Stimulated activated CD4-positive, alpha-beta T cell treated with anti-CD3 and anti-CD28 coated beads, TNF-alpha, amount 100 ng/mL, for 24 hours (primary cell): Measurements from ENCODE around the gene SRGAP3.

Experiments
- DNase-seq, 3 experiments: peaks; one replicate each; pipeline ENCODE4 v3.0.0-alpha.2; 2020; ENCODE audit warnings: low read depth in 3 of 3

SRGAP3 gene

DNA sequence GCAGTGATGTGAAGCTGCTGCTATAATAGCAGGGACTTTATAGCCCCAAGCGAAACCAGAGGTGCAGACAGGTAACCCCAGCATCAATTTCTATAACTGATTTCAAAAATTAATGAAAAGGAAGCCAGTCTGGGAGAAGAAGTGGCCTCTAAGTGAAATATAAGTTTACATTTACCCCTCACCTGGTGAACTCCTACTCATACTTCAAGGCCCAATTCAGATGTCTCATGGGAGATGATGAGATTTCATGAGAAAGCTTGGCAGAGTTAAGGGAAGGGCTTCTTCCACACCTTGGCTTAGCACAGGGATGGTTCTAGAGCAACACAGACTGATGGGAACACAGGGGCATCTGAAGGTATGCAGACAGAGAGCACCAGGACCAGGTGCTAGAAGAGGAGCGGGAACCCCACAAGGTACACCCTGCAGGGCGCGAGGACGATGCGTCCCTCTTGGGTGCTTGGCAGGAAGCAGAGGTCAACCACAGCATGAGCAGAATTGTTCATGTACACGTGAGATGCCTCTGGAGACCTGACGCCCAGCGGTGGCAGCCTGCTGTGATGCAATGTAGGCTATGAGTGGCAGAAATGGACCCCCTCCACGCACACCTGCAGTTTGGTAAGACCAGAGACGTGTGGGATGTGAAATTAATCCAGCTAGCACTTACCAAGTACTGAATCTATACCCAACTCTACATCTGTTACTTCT is 102.9 kb downstream of the SRGAP3 start:
- DNase-seq = no peak

DNA sequence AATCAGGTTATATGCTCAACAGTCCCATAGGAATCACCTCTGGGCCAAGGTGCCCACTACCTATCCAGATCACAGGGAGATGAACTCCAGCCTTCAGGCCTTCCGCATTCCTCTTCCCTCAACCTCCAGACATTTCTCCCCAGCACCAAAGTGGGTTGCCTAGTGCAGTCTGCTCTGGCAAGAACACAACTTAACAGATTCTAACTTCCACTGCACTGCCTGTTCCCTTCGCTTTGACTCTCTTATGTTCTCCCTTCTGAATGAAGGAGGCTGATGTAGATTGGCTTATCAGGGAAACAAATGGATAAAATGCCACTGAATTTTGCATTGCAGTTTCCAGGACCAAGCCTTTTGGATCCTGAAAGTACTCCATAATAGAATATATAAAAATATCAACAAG is 106.3 kb downstream of the SRGAP3 start:
- DNase-seq = no peak

DNA sequence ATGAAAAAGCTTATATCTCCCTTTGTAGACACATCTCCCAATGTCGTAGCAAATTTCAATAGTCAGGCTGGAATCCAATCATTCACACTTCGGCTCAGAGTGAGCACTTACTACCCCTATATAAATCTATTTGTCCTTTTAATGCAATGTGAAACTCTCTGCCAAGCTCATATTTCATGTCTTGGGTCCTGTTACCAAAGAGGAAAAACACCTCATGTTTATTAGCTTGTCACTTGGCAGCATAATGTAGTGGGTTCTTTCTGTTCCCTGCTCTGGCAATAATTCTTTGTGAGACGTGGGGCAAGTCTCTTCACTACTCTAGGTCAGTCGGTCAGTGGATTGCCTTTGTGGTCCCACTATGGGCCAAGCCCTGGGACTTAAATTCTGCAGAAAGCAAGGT is 107.1 kb downstream of the SRGAP3 start:
- no peak for DNase-seq

DNA sequence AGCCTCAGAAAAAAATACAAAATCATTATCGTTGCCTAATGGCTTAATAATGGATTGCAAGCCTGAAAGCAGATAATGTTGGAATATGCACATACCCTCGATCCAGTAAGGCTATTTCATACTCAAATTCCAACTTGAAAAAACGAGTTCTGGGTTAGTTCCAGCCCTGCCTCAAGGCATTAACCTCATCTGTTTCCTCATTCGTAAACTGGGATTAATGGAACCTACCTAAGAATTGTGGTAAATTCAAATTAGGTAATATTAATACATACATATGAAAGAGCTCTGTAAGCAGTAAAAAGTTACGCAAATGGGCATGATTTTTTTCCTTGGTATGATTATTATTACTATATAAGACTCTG is 107.5 kb downstream of the SRGAP3 start:
- no peak for DNase-seq

DNA sequence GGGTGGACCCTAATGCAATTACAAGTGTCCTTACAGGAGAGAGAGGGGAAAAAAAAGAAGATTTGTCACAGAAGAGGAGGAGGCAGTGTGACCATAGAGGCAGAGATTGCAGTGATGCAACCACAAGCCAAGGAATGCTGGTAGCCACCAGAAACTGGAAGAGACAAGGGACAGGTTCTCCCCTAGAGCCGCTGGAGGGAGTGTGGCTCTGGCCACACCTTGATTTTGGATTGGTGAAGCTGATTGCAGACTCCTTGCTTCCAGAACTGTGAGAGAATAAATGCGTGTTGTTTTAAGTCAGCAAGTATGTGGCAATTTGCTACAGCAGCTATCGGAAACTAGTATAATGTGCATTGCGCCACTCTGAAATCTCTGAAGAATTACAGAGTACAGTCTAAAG is 110.1 kb downstream of the SRGAP3 start:
- DNase-seq = no peak

DNA sequence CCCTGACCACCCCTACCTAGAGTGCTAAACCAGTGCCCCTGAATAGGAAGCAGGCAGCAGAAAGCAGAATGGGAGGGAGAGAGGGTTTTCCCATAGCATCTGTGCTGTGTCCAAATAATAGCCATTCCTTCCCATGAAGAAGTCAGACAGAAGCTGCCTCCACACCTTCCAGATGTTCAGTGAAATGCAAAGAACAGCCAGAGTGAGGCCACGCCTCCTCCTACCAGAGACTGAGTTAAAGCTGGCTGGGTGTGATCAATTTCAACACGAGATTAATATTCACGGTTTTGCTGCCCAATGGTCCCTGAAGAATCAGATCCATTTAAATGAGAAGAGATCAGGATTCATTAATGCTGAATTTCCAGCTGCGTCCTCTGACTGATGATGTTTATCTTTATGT is 111.8 kb downstream of the SRGAP3 start:
- DNase-seq = no peak

DNA sequence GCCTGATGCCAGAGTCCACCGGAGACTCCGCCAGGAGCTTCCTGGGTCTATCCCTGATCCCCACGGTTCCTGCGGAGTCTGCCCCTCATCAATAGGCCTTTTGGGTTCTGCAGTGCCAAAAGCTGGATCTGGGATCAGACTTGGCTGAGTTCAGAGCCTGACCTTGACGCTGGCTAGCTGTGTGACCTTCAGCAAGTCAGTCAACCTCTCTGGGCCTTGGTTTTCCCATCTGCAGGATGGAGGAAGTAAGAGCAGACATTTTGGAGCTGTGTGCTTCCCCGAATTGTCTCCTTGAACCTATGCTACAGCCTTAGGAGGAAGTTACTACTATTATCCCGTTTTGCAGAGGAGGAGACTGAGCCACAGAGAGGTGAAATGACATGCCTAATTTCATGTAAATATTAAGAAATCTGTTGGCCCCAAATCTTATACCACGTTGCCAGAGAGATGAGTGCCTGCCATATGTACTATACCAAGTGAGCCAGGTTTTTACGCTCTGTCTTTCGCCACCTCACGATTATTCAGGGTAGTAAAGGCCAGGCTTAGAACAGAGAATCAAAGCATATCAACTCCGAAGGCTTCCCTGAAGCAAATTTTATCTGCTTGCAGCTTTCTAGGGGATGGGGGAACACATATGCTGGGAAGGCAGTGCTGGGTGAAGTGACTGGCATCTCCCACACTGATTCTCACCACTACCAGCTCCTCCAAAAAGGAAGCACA is 112.5 kb downstream of the SRGAP3 start:
- no peak for DNase-seq

DNA sequence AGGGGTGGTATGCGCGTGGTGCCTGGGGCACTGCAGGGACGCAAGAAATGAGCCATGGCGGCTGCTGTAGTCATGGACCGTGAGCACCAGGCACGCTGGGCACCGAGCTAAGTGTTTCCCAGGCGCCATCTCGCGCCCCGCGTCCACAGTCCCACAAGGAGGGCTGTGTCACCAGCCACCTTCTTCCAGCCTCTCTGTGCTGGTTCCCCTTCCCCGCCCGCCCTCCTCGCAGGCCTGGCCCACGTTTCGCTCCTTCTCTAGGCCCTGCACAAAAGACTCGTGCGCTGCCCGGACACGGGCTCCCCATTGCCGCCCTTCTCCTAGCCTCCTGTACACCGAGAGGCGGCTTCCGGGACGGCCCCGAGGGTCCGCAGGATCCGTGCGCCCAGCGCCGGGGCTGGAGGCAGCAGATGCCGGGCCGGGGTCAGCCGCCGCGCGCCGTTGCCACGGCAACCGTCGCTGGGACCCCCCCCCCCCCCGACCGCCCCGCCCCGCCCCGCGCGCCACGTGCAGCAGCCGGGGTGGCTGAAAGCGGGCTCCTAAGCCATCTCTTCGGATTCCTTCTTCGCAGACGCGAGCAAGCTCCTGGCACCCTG is 113.4 kb downstream of the SRGAP3 start:
- DNase-seq = peak in 1 of 3 experiments; percentile 3

DNA sequence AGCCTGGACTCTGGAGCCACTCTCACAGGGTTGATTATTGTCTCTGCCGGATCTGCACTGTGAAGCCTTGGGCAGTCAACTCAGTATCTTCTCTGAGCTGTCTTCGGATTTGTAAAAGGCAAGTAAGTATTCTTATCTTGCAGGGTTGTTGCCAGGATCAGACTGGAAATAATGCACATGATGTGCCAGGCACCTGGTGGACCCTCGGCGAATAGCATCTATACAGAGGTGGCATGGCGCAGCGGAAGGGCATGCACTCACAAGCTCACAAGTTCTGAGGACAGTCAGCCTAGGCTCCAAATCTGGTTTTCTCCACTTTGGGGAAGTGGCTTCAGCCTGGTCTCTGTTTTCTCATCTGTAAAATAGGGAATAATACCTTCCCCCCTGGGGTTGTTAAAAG is 113.9 kb downstream of the SRGAP3 start:
- no peak for DNase-seq

DNA sequence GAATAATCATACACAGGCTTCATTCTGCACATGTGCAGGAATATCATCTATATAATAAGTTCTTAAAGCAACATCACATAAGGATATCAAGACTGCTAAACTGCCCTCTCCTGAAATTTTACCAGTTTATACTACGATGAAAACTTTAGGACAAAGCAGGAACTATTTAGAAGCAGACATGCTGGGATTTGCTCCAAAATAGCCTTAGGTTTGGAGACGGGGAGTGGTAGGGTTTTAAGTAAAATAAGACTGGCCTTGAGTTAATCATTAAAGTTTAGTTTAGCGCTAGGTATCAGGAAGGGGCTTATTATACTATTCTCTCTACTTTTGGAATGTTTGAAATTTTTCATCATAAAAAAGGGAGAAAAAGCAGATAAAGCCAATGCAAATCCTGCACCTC is 115.8 kb downstream of the SRGAP3 start:
- no peak for DNase-seq

DNA sequence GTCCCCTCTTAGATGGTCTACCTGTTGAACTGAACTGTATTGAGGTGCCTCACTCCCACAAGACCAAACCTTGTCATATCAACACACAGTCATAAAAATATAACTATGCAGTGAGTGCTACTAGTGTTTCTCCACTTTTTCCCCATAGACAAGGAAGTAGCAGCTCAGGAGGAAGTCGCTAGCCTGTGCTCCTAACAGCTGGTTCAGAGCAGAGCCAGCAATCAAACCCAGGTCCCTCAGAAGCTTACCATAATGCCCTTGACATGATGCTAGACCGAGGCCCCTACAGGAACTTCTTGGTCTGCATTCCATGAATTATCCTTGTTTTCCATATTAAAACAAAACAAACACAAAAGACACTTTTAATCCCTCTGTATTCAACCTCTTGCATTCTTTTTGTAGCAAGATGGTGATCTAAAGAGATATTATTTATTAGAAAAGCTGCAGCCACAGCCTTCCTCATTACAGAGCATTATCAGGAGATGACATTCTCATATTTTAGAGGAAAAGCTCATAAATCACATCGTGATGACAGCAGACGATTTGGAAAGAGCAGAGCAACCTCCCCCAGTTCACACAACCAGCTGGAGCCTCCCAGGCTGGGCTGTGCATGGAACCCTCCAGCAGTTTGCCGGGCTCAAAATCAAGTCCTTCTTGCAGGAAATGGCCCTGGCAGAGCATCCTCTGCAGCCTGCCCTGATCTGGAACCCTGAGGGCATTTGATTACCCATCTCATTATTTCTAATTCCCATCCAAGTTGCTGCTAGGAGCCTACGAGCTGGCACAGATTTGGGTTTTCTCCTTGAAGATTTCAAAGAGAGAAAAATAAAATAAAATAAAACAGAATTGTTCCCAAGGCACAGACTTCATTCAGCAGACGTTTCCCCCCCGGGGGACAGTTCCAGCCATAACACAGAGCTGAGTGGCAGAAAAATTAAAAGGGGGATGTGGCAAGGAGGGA is 118.8 kb downstream of the SRGAP3 start:
- no peak for DNase-seq

DNA sequence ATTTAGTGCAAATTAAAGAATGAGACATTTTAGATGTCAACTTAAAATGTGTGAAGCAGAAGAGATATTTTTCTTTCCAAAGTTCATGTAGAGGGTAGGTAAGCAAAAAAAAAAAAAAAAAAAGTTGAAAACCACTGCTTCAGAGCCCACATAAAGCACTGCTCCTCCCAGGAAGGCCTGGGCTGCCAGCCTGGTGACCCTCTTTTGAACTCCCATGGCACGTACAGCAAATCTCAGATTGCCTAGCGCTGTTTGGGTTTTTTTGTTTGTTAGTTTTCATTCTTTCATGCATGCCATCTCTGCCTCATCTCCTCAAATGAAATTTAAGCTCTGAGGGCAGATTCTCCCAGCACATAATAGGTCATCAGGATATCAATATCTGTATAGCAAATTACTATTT is 120.1 kb downstream of the SRGAP3 start:
- DNase-seq = no peak

DNA sequence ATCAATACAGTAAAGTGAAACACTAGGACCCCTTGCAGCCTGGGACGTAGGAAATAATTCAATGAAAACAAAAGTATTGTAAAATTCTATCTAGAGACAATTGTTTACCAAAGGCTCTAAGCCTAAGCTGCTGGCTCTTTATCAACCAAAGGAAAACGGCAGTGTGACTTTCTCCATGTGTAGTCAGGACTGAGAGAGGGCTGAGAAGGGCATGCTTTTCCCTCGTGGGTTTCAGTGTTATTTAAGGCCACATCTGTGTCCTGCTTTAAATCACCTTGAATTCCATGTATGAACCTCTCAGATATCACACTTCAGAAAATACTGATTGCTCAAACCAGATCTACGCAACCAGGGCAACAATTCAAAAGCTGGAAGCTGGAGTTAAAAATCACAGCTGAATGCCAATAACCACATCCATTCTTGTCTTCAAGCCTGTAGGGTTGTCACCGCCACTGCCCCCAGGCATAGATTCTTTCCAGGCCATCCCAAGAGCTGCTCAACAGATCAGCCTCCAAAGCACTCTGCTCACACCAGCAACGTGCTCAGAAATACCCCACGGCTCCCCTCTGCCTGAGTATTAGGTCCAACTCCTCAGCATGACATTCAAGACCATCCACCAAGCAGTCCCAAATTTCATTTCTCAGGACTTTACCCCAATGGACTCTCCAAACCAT is 124.0 kb downstream of the SRGAP3 start:
- DNase-seq = no peak

DNA sequence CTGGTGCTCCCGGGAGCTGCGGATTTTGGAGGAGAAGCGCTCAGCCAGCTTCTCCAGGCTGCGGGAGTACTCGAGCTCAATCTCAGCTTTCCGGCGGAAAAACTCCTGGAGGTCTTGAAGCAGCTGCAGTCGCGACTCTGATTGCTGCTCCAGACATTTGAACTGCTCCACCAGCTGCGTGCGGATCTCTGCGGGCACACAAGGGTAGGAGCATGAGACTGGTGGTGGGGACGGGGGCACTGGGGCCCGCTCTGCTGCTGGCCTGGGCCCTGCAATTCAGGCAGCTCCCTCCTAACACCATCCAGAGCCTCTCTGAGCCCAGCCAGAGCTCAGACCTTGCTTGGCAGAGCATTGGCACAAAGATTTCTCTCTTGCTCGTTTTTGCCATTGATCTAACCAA is 124.7 kb downstream of the SRGAP3 start:
- no peak for DNase-seq

DNA sequence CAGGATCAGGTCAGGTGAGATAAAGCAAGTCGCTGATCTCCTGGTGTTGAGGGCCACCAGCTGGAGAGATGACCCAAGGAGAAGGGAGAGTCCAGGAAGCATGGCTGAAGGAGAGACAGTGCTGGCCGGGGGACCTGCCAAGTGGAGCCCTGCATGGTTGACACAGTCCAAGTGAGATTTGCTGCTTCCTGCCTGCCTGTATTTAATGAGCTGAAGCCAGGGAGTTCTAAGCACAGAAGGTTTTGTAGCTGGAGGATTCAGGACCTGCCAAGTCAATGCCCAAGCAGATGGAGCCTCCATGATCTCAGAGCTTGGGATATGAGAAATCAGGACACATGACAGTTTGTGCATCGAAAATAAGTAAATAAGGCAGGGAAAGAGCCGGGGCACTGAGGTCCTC is 125.6 kb downstream of the SRGAP3 start:
- no peak for DNase-seq

DNA sequence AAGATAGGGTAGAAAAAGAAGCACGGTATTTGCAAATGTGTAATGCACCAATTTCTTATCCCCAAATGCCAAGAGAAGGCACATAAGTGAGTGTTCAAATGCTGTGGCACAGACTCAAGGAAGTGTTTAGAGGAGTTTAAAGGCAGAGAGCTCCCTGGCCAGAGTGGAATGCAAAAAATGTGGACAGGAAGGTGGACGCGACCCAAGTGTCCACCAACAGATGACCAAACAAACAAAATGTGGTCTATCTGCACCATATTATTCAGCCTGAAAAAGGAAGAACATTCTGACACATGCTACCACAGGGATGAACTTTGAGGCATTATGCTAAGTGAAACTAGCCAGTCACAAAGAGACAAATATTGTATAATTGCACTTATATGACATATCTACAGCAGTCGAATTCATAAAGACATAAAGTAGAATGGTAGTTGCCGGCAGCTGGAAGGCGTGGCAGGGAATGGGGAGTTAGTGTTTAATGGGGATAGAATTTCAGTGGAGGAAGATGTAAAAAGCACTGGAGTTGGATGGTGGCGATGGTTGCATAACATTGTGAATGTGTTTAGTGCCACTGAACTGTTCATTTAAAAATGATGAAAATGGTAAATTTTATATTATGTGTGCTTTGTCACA is 126.6 kb downstream of the SRGAP3 start:
- no peak for DNase-seq

DNA sequence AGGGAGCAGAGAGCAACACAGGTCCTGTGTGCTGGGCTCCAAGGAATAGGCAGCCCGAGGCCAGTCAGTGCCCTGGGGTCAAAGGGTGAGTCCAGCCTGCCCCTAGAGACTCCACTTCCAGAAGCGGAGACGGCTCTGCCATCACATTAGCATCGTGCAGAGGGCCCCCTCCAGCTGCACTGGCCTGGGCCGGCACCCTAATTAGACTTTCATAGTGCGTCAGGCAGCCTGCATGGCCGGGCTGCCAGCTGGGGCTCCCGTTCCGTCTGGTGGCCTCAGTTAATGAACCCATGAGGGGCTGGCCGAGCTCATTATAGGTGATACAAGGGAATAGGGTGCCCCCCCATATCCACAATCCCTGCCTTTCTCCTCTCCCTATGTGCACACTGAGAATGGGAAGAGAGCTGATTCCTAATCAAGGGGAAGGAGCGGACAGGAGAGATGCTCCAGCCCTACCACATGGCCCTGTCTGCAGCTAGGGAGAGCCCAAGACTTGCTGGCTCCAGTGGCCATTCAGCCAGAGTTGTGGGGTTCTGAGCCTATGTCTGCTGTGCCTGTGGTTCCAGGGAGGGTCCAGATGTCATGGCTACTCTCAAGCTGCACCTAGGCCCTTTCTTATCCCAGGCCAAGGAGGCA is 128.0 kb downstream of the SRGAP3 start:
- no peak for DNase-seq

DNA sequence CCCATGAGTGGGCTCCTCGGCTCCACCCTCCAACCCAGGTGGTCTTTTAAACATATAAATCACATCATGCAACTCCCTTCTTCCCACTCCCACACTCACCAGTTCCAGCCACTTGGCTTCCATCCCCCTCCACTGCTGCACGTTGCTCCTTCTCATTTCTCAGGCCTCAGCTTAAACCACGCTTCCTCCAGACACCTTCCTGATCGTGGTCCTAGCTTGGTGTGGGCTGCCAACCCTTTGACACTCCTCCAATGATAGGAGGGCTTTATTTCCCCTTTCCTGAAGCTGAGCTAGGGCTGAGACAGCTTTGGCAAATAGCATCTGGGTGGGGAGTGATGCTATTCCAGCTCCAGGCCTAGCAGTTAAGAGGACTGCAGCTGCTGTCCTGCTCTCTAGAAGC is 130.1 kb downstream of the SRGAP3 start:
- no peak for DNase-seq

DNA sequence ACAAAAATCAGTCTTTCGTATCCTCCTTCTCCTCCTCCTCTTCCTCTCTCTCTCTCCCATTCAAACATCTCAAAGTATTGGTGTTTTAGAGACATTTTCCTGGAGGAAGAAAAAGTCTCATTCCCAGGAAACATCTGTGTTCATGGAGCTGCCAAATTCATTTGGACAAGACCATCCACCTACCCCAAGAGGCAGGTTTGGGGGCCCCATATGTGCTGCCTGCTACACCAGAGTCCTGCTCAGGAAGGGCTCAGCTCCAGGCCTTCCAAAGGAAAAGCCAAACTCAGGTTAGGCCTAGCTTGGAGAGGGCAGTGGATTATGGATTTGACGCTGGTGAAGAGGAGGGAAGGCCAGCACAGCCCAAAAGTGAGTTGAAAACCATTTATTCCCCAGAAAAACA is 131.2 kb downstream of the SRGAP3 start:
- no peak for DNase-seq

DNA sequence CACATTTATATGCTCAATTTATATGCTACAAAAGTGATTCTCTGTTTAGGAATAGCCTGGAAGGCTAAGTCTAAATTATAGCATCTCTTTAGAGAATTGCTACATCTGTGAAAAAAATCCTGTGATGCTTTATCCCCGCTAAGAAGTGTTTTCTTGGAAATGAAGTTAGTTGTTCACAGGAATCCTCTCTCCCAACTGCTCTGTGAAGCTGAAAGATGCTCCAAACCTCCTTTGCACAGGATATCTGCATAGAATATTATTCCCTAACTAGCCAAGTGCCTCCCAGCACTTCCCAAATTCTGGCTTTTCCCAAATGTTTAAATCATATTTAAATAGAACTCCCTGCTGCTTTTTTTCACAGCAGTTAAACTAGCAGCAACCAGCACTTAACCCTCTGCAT is 132.2 kb downstream of the SRGAP3 start:
- DNase-seq = no peak

DNA sequence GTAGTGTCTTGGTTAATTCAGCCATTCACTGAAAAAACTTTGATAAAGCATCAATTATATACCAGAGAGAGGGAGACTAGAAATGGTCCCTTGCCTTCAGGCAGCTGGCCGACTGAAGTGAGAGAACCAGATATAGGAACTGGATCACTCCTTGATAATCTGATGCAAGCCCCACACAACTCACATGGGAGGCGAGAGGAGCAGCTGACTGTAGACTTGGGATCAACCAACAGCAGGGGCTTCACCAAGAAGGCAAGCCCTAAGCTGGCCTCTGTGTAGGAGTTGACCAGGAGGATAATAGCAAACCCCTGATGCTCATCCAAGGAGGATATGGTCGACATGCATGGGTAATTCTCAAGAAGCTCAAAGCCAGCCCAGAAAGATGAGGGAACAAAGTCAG is 133.1 kb downstream of the SRGAP3 start:
- no peak for DNase-seq
